Natural killer cell (primary cell): ENCODE results near the gene DCK. TPM values are rescaled to one million over a fixed set of nuclear protein-coding genes. Genes with fewer than 3 reads are reported as not detected.

ENCODE experiments used
- ATAC-seq, 3 donors: fragments of 150-1000 bp in 2 of 3; fragments of 200-7000 bp in 1 of 3; cut with Tn5 transposase; 1 replicate in 1 of 3; 2 replicates in 2 of 3; pipeline ENCODE4 v1.10.0; 2021; ENCODE audit warnings: mild to moderate bottlenecking in 2 of 3, moderate library complexity in 2 of 3
- DNase-seq, 2 donors: peaks; one replicate each; pipeline versions ENCODE4 v3.0.0 to v3.0.0-alpha.2; 2013 to 2021; ENCODE audit warnings: mixed read lengths in 1 of 2
- H3K27ac ChIP-seq: one replicate; pipeline ENCODE4 v1.5.1; 2013; ENCODE audit warnings: mild to moderate bottlenecking, low read length
- H3K27me3 ChIP-seq: one replicate; pipeline ENCODE4 v1.6.1; 2013; ENCODE audit warnings: low read length; ENCODE audit not compliant: control insufficient read depth, insufficient read depth
- H3K36me3 ChIP-seq: one replicate; pipeline ENCODE4 v1.6.1; 2013; ENCODE audit warnings: low read length; ENCODE audit not compliant: control insufficient read depth, insufficient read depth
- H3K4me1 ChIP-seq: one replicate; pipeline ENCODE4 v1.6.1; 2013; ENCODE audit warnings: low read length; ENCODE audit not compliant: control insufficient read depth, insufficient read depth
- H3K4me3 ChIP-seq: one replicate; pipeline ENCODE4 v1.5.1; 2013; ENCODE audit warnings: low read length
- H3K9me3 ChIP-seq: one replicate; pipeline ENCODE4 v1.6.1; 2013; ENCODE audit warnings: low read length; ENCODE audit not compliant: control insufficient read depth, insufficient read depth
- H3K27ac Mint-ChIP-seq, 2 donors: one replicate each; pipeline ENCODE4 v1.8.0; 2022; ENCODE audit warnings: mild to moderate bottlenecking in 2 of 2, mixed read lengths in 2 of 2, moderate library complexity in 1 of 2
- H3K27me3 Mint-ChIP-seq, 2 donors: one replicate each; pipeline ENCODE4 v1.8.0; 2022; ENCODE audit warnings: low read depth in 2 of 2, mixed read lengths in 2 of 2
- H3K36me3 Mint-ChIP-seq: one replicate; pipeline ENCODE4 v1.8.0; 2022; ENCODE audit warnings: mixed read lengths
- H3K4me1 Mint-ChIP-seq, 2 donors: one replicate each; pipeline ENCODE4 v1.8.0; 2022; ENCODE audit warnings: mixed read lengths in 2 of 2
- H3K4me3 Mint-ChIP-seq: one replicate; pipeline ENCODE4 v1.8.0; 2022; ENCODE audit warnings: mild to moderate bottlenecking, moderate library complexity, mixed read lengths
- H3K9me3 Mint-ChIP-seq, 2 donors: one replicate each; pipeline ENCODE4 v1.8.0; 2022; ENCODE audit warnings: mixed read lengths in 2 of 2
- CTCF ChIP-seq: fragments of 200-600 bp; IDR thresholded peaks from one replicate; pipeline ENCODE4 v1.8.0; 2022; ENCODE audit warnings: antibody characterized with exemption
- WGBS: methylation state at CpG from one replicate; pipeline ENCODE4 v1.1.7; 2013; ENCODE audit warnings: missing lambda C conversion rate; ENCODE audit not compliant: insufficient coverage; 5-methylcytosine and 5-hydroxymethylcytosine counted together
- intact Hi-C: fragments of 100-400 bp; cut with micrococcal nuclease; formaldehyde crosslinking; loops from one replicate; pipeline ENCODE4 v1.14.2; 2022
- total RNA-seq, 4 donors: library from RNA; stranded (reverse); fragments of 120-200 nt in 1 of 4; gene quantifications; one replicate each; pipeline versions ENCODE4 v1.2.3 to v1.2.4, GENCODE V29; 2013 to 2022

The DCK gene
- total RNA-seq, 3 donors from 2014 or later (not counting 1 experiment from before 2014, with no cell fraction given), result 28.3 to 32.7 (median 29.5) TPM

GRCh38 chr4:70979445-70980008 is 13.9 kb upstream of the DCK start:
- TF ChIP-seq CTCF, result no peak
- Mint-ChIP-seq H3K27me3 (no peaks in the 10 kb centered on the region), H3K4me3 (no peak overlapping the region), H3K36me3 (peaks cover 8% of the 10 kb centered on the region), H3K27ac (no peak overlapping the region), H3K4me1 (no peaks in the 10 kb centered on the region), H3K9me3 (no peaks in the 10 kb centered on the region)
- Histone ChIP-seq H3K36me3 (peaks cover 9% of the 10 kb centered on the region), H3K9me3 (no peaks in the 10 kb centered on the region), H3K4me3 (no peak overlapping the region), H3K4me1 (no peaks in the 10 kb centered on the region), H3K27ac (no peak overlapping the region), H3K27me3 (no peaks in the 10 kb centered on the region)
- no CpG with 5 or more reads among the region's 1 CpG for WGBS
- DNase-seq (no peak), ATAC-seq (no peak)
- intact Hi-C loops, result no loop called here

DNA sequence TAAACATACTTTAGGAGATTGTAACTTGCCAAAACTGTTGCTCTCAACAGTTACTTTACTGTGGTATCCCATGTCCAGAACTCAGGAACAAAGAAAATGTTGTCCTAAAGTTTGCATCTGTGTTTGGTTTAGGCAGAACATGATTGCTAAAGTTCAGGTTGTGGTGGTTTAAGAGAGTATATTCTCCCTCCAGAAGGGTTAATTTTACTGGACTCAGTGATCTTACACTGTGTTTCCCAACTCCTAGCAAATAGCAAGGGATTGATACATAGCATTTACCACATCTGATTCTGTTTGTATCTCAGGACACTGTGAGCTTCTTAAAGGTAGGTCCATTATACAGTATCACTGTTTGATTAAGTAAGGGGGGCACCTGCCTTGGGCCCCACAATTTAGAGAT is 13.3 kb upstream of the DCK start:
- Mint-ChIP-seq H3K36me3 (peaks cover 8% of the 10 kb centered on the region), H3K27ac (no peak overlapping the region), H3K27me3 (no peaks in the 10 kb centered on the region), H3K9me3 (no peaks in the 10 kb centered on the region), H3K4me1 (no peaks in the 10 kb centered on the region), H3K4me3 (no peak overlapping the region)
- intact Hi-C loops, result no loop called here
- no peak overlapping the region for H3K4me3 ChIP-seq
- H3K36me3 ChIP-seq, result peaks cover 9% of the 10 kb centered on the region
- no peak for TF ChIP-seq CTCF
- no peak overlapping the region for H3K27ac ChIP-seq
- no peaks in the 10 kb centered on the region for H3K27me3 ChIP-seq
- H3K4me1 ChIP-seq, result no peaks in the 10 kb centered on the region
- H3K9me3 ChIP-seq, result no peaks in the 10 kb centered on the region
- no peak for DNase-seq
- ATAC-seq, result no peak

- Histone ChIP-seq H3K4me3 (no peak overlapping the region), H3K4me1 (no peaks in the 10 kb centered on the region), H3K36me3 (peaks cover 7% of the 10 kb centered on the region), H3K27ac (no peak overlapping the region), H3K9me3 (no peaks in the 10 kb centered on the region), H3K27me3 (no peaks in the 10 kb centered on the region)
- no peak overlapping the region for H3K4me3 Mint-ChIP-seq
- intact Hi-C loops, result loop anchor here (1.0 kb wide), 1 partner anchor 729 kb away; no protein-coding TSS in a partner anchor
- no peaks in the 10 kb centered on the region for H3K36me3 Mint-ChIP-seq
- H3K4me1 Mint-ChIP-seq, result no peaks in the 10 kb centered on the region
- no peaks in the 10 kb centered on the region for H3K27me3 Mint-ChIP-seq
- H3K9me3 Mint-ChIP-seq, result no peaks in the 10 kb centered on the region
- no peak for ATAC-seq
- no peak for DNase-seq
- no peak for TF ChIP-seq CTCF
- no peak overlapping the region for H3K27ac Mint-ChIP-seq
Measured at GRCh38 chr4:70984106-70984505, 9.3 kb upstream of the DCK start.

DNA sequence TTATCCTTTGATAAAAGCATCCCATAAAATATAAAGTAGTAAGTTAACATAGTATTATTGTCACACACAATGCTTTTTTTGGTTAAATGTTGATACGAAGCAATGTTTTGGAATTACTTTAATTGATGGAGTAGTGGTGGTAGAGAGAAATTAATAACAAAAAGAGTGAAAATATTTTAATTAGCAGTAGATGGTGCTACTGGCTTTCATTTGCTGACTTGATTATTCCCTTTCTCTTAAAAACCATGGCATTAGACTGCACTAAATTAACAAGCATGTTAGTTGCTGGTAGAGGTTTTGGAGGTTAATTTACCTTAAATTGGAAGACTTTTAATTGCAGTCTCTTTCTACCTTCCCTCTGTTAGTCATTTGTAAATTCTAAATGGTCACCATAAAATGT is 8.9 kb upstream of the DCK start:
- H3K9me3 ChIP-seq, result no peaks in the 10 kb centered on the region
- Mint-ChIP-seq H3K36me3 (no peaks in the 10 kb centered on the region), H3K4me3 (no peak overlapping the region), H3K9me3 (no peaks in the 10 kb centered on the region), H3K4me1 (no peaks in the 10 kb centered on the region), H3K27me3 (no peaks in the 10 kb centered on the region), H3K27ac (no peak overlapping the region)
- intact Hi-C loops, result loop anchor here (1.0 kb wide), 1 partner anchor 729 kb away; no protein-coding TSS in a partner anchor
- peak; percentile 31 for TF ChIP-seq CTCF
- DNase-seq, result peak in 1 of 2 donors; percentile 51
- H3K27ac ChIP-seq, result no peak overlapping the region
- H3K4me1 ChIP-seq, result no peaks in the 10 kb centered on the region
- WGBS, result no CpG with 5 or more reads among the region's 1 CpG
- no peaks in the 10 kb centered on the region for H3K27me3 ChIP-seq
- no peak for ATAC-seq
- no peak overlapping the region for H3K4me3 ChIP-seq
- peaks cover 4% of the 10 kb centered on the region for H3K36me3 ChIP-seq
